Mucosa of descending colon (tissue), 3 donors: ENCODE data around the gene UST. TPM values are rescaled to one million over a fixed set of nuclear protein-coding genes. Genes with fewer than 3 reads are reported as not detected.

ENCODE experiments used
- ATAC-seq: fragments of 200-7000 bp; cut with Tn5 transposase; one replicate; pipeline ENCODE4 v1.9.1; 2020; ENCODE audit warnings: mild to moderate bottlenecking, moderate library complexity
- DNase-seq, 3 donors: peaks; one replicate each; pipeline ENCODE4 v3.0.0-alpha.2; 2020
- H3K36me3 ChIP-seq: fragments of 200-600 bp; one replicate; pipeline ENCODE4 v1.8.0; 2021; ENCODE audit warnings: low read depth, mild to moderate bottlenecking
- H3K4me1 ChIP-seq: fragments of 200-600 bp; one replicate; pipeline ENCODE4 v1.8.0; 2021; ENCODE audit warnings: low read depth, mild to moderate bottlenecking
- H3K4me3 ChIP-seq: fragments of 200-600 bp; one replicate; pipeline ENCODE4 v1.8.0; 2021; ENCODE audit warnings: mild to moderate bottlenecking
- H3K9me3 ChIP-seq: fragments of 200-600 bp; one replicate; pipeline ENCODE4 v1.8.0; 2021; ENCODE audit warnings: mild to moderate bottlenecking
- CTCF ChIP-seq: fragments of 200-600 bp; IDR thresholded peaks from one replicate; pipeline ENCODE4 v1.8.0; 2022; ENCODE audit warnings: antibody characterized with exemption, mild to moderate bottlenecking
- intact Hi-C, 2 donors: fragments of 100-400 bp; cut with DNase I in 1 of 2; cut with micrococcal nuclease in 1 of 2; formaldehyde crosslinking; loops; one replicate each; pipeline versions ENCODE4 v1.11.0 to v1.11.1; 2022; cut with DNase I, micrococcal nuclease
- total RNA-seq, 3 donors: library from RNA; stranded (reverse); fragmentation: NEBNext Ultra II Directional in 2 of 3; extraction: Animal tissue kit (Norgen Biotek cat#: 25700) in 2 of 3; gene quantifications; one replicate each; pipeline versions ENCODE4 v1.2.1 to v1.2.4, GENCODE V29; 2021 to 2023
- donor health status: DM: no; HTN: no; CAD: no; lungs with moderate emphysema.
- donor health status: DM: no; HTN: no; CAD: no.
- donor health status: DM: no; HTN: yes; CAD: no.

UST gene
- total RNA-seq, 3 donors from 2014 or later = 1.1 to 16.2 (median 2.1) TPM

GRCh38 chr6:149107520-149107919 lies 360.7 kb downstream of the UST start:
- Histone ChIP-seq H3K4me1 (no peaks in the 10 kb centered on the region), H3K4me3 (no peak overlapping the region), H3K36me3 (no peaks in the 10 kb centered on the region), H3K9me3 (no peaks in the 10 kb centered on the region)
- no peak for ATAC-seq
- no peak for DNase-seq
- no peak for TF ChIP-seq CTCF
- intact Hi-C loops = no loop called here

GRCh38 chr6:149108038-149108748 lies 361.4 kb downstream of the UST start:
- ATAC-seq = no peak
- no peaks in the 10 kb centered on the region for H3K36me3 ChIP-seq
- no peak overlapping the region for H3K4me3 ChIP-seq
- H3K9me3 ChIP-seq = no peaks in the 10 kb centered on the region
- intact Hi-C loops = no loop called here
- no peaks in the 10 kb centered on the region for H3K4me1 ChIP-seq
- DNase-seq = no peak
- no peak for TF ChIP-seq CTCF

- no peak overlapping the region for H3K4me3 ChIP-seq
These were observed 361.9 kb downstream of the UST start for GRCh38 chr6:149108749-149109100.

GRCh38 chr6:149109397-149110070 lies 362.7 kb downstream of the UST start:
- no peak for TF ChIP-seq CTCF
- Histone ChIP-seq H3K4me1 (no peaks in the 10 kb centered on the region), H3K9me3 (no peaks in the 10 kb centered on the region), H3K4me3 (no peak overlapping the region), H3K36me3 (no peaks in the 10 kb centered on the region)
- DNase-seq = no peak
- intact Hi-C loops = no loop called here
- ATAC-seq = no peak

More at GRCh38 chr6:149108749-149109100, 361.9 kb downstream of the UST start:
- Histone ChIP-seq H3K36me3 (no peaks in the 10 kb centered on the region), H3K4me1 (no peaks in the 10 kb centered on the region), H3K9me3 (no peaks in the 10 kb centered on the region)
- no peak for DNase-seq
- intact Hi-C loops = no loop called here
- ATAC-seq = no peak
- no peak for TF ChIP-seq CTCF

GRCh38 chr6:149111556-149112115 lies 364.8 kb downstream of the UST start:
- no peak overlapping the region for H3K4me3 ChIP-seq
- ATAC-seq = no peak
- no peaks in the 10 kb centered on the region for H3K9me3 ChIP-seq
- no peak for TF ChIP-seq CTCF
- no peaks in the 10 kb centered on the region for H3K36me3 ChIP-seq
- intact Hi-C loops = no loop called here
- no peak for DNase-seq
- H3K4me1 ChIP-seq = no peaks in the 10 kb centered on the region
